ENCODE data around the gene MCTP1.

MCTP1 gene

DNA sequence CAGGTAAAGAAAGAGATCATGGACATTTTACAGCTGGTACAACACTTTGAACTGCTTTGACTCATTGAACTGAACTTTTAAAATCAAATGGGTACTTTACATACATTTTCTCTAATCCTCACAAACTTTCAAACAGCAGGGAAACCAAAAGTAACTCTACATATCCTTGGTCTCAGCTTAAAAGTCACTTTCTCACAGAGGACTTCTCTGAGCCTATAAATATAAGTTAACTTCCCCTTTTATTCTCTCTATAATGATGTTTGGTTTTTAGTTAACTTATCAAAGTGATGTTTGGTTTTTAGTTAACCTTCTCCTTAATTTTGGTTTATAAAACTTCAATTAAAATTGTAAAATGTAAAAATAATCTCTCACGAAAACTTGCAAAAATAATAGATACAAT lies 209.8 kb downstream of the MCTP1 start:
- Mint-ChIP-seq H3K27ac (no peak overlapping the region), H3K36me3 (ENCODE audit: low read depth) (no peaks in the 10 kb centered on the region), H3K4me3 (no peak overlapping the region), H3K9me3 (no peaks in the 10 kb centered on the region), H3K4me1 (ENCODE audit: low read depth) (no peaks in the 10 kb centered on the region), H3K27me3 (ENCODE audit: low read depth) (peaks cover 6% of the 10 kb centered on the region)

GRCh38 chr5:95072281-95072680 lies 212.6 kb downstream of the MCTP1 start:
- Mint-ChIP-seq H3K4me1 (ENCODE audit: low read depth) (no peaks in the 10 kb centered on the region), H3K9me3 (no peaks in the 10 kb centered on the region), H3K36me3 (ENCODE audit: low read depth) (no peaks in the 10 kb centered on the region), H3K27me3 (ENCODE audit: low read depth) (peaks cover 6% of the 10 kb centered on the region), H3K4me3 (no peak overlapping the region), H3K27ac (no peak overlapping the region)

DNA sequence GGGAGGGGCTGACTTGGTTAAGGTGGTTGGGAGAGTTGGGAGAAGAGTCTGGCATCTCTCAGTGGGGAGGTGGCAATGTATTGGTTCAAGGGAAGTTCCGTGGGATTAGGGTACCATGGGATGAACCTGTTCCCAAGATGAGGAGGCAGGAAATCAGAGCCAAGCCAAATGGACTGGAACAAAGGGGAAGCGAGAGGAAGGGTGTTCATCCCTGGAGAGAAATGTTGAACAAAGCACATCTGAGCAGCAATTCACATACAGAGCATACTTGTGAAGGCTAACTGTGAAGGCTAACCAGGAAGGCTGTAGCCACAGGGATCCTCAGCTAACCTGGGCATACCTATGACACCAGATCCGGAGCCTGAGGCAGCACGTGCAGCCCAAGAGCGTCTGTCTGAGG lies 214.0 kb downstream of the MCTP1 start:
- Mint-ChIP-seq H3K36me3 (ENCODE audit: low read depth) (no peaks in the 10 kb centered on the region), H3K27me3 (ENCODE audit: low read depth) (peaks cover 6% of the 10 kb centered on the region), H3K4me3 (no peak overlapping the region), H3K27ac (no peak overlapping the region), H3K4me1 (ENCODE audit: low read depth) (no peaks in the 10 kb centered on the region), H3K9me3 (no peaks in the 10 kb centered on the region)

DNA sequence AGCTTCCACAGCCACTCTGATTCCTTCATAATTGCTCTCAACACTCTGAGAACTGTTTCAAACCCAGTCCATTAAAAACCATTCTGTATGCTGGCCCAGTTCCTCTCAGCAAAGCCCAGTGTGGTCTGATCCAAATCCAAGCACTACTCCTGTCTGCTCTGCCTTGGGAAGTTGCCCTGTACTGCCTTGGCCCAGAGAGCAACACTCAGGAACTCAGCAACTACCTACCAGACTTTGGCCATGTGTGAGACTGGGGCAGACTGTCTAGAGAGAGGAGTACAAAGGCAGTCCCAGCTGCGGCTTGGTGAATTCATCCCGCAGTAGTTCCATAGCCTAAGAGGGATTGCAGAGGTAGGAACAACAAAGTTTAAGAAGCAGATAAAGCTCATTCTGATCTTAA lies 214.4 kb downstream of the MCTP1 start:
- Mint-ChIP-seq H3K27me3 (ENCODE audit: low read depth) (peaks cover 6% of the 10 kb centered on the region), H3K4me3 (no peak overlapping the region), H3K27ac (no peak overlapping the region), H3K4me1 (ENCODE audit: low read depth) (no peaks in the 10 kb centered on the region), H3K9me3 (no peaks in the 10 kb centered on the region), H3K36me3 (ENCODE audit: low read depth) (no peaks in the 10 kb centered on the region)

DNA sequence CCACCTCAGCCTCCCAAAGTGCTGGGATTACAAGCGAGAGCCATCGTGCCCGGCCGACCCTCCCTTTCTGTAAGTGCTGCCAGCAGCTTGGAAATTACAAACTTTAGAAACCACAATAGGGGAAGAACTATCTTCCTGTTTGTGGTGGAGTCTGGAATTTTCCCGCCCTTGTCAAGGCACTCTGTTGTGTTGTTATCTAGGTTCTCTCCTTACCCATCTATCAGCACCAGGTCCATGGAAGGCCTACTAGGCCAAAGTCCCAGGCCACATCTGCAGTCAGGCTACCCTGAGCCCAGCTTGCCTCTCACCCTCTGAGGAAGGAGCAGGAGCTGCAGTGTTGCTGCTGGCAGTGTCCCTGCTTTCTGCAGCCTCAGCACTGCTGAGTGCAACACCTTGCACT lies 214.9 kb downstream of the MCTP1 start:
- Mint-ChIP-seq H3K4me3 (no peak overlapping the region), H3K27me3 (ENCODE audit: low read depth) (peaks cover 6% of the 10 kb centered on the region), H3K4me1 (ENCODE audit: low read depth) (no peaks in the 10 kb centered on the region), H3K36me3 (ENCODE audit: low read depth) (no peaks in the 10 kb centered on the region), H3K9me3 (no peaks in the 10 kb centered on the region), H3K27ac (no peak overlapping the region)

GRCh38 chr5:95069021-95069420 lies 215.9 kb downstream of the MCTP1 start:
- no peaks in the 10 kb centered on the region for H3K9me3 Mint-ChIP-seq
- peaks cover 6% of the 10 kb centered on the region for H3K27me3 Mint-ChIP-seq (ENCODE audit: low read depth)
- no peaks in the 10 kb centered on the region for H3K36me3 Mint-ChIP-seq (ENCODE audit: low read depth)
- H3K4me3 Mint-ChIP-seq: no peak overlapping the region
- H3K27ac Mint-ChIP-seq: no peak overlapping the region
- H3K4me1 Mint-ChIP-seq (ENCODE audit: low read depth): no peaks in the 10 kb centered on the region

GRCh38 chr5:95068289-95068910 lies 216.5 kb downstream of the MCTP1 start:
- no peak overlapping the region for H3K4me3 Mint-ChIP-seq
- no peak overlapping the region for H3K27ac Mint-ChIP-seq
- no peaks in the 10 kb centered on the region for H3K4me1 Mint-ChIP-seq (ENCODE audit: low read depth)
- H3K27me3 Mint-ChIP-seq (ENCODE audit: low read depth): peaks cover 6% of the 10 kb centered on the region
- H3K36me3 Mint-ChIP-seq (ENCODE audit: low read depth): no peaks in the 10 kb centered on the region
- no peaks in the 10 kb centered on the region for H3K9me3 Mint-ChIP-seq

DNA sequence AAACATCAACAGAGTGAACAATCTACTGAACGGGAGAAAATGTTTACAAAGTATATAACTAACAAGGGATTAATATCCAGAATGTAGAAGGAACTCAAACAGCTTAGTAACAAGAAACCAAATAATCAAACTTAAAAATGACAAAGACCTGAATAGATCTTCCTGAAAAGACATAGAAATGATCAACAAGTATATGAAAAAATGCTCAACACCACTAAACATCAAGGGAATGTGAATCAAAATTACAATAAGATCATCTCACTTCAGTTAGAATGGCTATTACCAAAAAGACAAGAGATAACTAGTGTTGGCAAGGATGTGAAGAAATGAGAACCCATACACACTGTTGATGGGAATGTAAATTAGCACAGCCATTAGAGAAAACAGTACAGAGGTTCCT lies 218.8 kb downstream of the MCTP1 start:
- Mint-ChIP-seq H3K27ac (no peak overlapping the region), H3K27me3 (ENCODE audit: low read depth) (peaks cover 6% of the 10 kb centered on the region), H3K4me1 (ENCODE audit: low read depth) (no peaks in the 10 kb centered on the region), H3K36me3 (ENCODE audit: low read depth) (no peaks in the 10 kb centered on the region), H3K4me3 (no peak overlapping the region), H3K9me3 (no peaks in the 10 kb centered on the region)

- Mint-ChIP-seq H3K4me3 (no peak overlapping the region), H3K36me3 (ENCODE audit: low read depth) (no peaks in the 10 kb centered on the region), H3K27ac (no peak overlapping the region), H3K27me3 (ENCODE audit: low read depth) (peaks cover 3% of the 10 kb centered on the region), H3K9me3 (no peaks in the 10 kb centered on the region), H3K4me1 (ENCODE audit: low read depth) (no peaks in the 10 kb centered on the region)
Observed at GRCh38 chr5:95063492-95063891, 221.4 kb downstream of the MCTP1 start.

DNA sequence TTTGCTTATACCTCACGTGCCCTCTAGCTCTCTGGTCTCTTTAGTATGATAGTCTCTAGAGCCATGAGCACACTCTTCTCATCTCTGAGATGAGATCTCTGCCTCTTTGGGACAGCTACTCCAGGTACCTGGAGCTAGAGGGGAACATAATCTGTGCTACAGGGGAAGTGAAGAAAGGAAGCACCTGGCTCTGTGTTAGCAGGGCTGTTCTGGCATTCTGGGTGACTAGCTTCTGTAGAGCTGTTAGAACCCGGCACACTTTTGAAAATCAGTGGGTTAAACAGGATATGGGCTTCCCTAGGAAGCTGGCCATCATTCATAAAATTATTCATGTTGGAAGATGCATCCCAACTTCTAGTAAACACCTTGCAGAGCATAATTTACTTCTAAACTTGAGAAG lies 224.8 kb downstream of the MCTP1 start:
- no peaks in the 10 kb centered on the region for H3K9me3 Mint-ChIP-seq
- no peaks in the 10 kb centered on the region for H3K36me3 Mint-ChIP-seq (ENCODE audit: low read depth)
- H3K27me3 Mint-ChIP-seq (ENCODE audit: low read depth): peaks cover 8% of the 10 kb centered on the region
- H3K4me3 Mint-ChIP-seq: no peak overlapping the region
- no peak overlapping the region for H3K27ac Mint-ChIP-seq
- no peaks in the 10 kb centered on the region for H3K4me1 Mint-ChIP-seq (ENCODE audit: low read depth)

- Mint-ChIP-seq H3K4me1 (ENCODE audit: low read depth) (no peaks in the 10 kb centered on the region), H3K36me3 (ENCODE audit: low read depth) (no peaks in the 10 kb centered on the region), H3K27ac (no peak overlapping the region)
Observed at GRCh38 chr5:95059636-95060035, 225.3 kb downstream of the MCTP1 start.

GRCh38 chr5:95057615-95058014 lies 227.3 kb downstream of the MCTP1 start:
- Mint-ChIP-seq H3K36me3 (ENCODE audit: low read depth) (no peaks in the 10 kb centered on the region), H3K4me3 (no peak overlapping the region), H3K27ac (no peak overlapping the region), H3K27me3 (ENCODE audit: low read depth) (peaks cover 8% of the 10 kb centered on the region), H3K9me3 (no peaks in the 10 kb centered on the region), H3K4me1 (ENCODE audit: low read depth) (no peaks in the 10 kb centered on the region)

More at GRCh38 chr5:95059636-95060035, 225.3 kb downstream of the MCTP1 start:
- peaks cover 8% of the 10 kb centered on the region for H3K27me3 Mint-ChIP-seq (ENCODE audit: low read depth)
- no peaks in the 10 kb centered on the region for H3K9me3 Mint-ChIP-seq
- no peak overlapping the region for H3K4me3 Mint-ChIP-seq

DNA sequence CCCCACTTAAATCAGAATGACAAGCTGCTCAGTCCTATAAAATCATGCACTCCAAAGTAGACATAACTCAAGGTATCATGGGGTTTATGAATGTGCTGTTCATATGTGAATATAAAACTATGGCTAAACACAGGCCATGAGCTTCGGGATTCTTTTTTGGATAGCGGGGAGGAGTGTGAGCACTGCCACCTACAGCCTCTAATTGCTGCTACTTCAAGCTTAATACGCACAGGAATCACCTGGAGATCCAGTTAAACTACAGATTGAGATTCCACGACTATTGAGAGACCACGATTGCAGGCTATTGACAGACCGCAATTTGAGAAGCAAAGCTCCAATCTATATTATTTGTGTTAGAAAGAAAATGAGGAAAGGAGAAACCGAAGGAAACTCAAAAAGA lies 231.6 kb downstream of the MCTP1 start:
- peaks cover 5% of the 10 kb centered on the region for H3K27me3 Mint-ChIP-seq (ENCODE audit: low read depth)
- H3K27ac Mint-ChIP-seq: no peak overlapping the region
- H3K4me3 Mint-ChIP-seq: no peak overlapping the region
- H3K4me1 Mint-ChIP-seq (ENCODE audit: low read depth): no peaks in the 10 kb centered on the region
- H3K36me3 Mint-ChIP-seq (ENCODE audit: low read depth): no peaks in the 10 kb centered on the region
- H3K9me3 Mint-ChIP-seq: no peaks in the 10 kb centered on the region

- Mint-ChIP-seq H3K9me3 (no peaks in the 10 kb centered on the region), H3K27me3 (ENCODE audit: low read depth) (no peaks in the 10 kb centered on the region), H3K27ac (no peak overlapping the region), H3K4me3 (no peak overlapping the region), H3K4me1 (ENCODE audit: low read depth) (no peaks in the 10 kb centered on the region), H3K36me3 (ENCODE audit: low read depth) (no peaks in the 10 kb centered on the region)
Observed at GRCh38 chr5:95050708-95051107, 234.2 kb downstream of the MCTP1 start.

- Mint-ChIP-seq H3K27me3 (ENCODE audit: low read depth) (no peaks in the 10 kb centered on the region), H3K27ac (no peak overlapping the region), H3K36me3 (ENCODE audit: low read depth) (no peaks in the 10 kb centered on the region), H3K4me3 (no peak overlapping the region), H3K4me1 (ENCODE audit: low read depth) (no peaks in the 10 kb centered on the region), H3K9me3 (no peaks in the 10 kb centered on the region)
Observed at GRCh38 chr5:95048628-95049027, 236.3 kb downstream of the MCTP1 start.
